Fibroblast of lung (primary cell): Measurements from ENCODE around the gene FIBP. TPM values are rescaled to one million over a fixed set of nuclear protein-coding genes. Genes with fewer than 3 reads are reported as not detected.

Source experiments
- DNase-seq, 2 donors: peaks; one replicate each; pipeline versions ENCODE4 v3.0.0 to v3.0.0-alpha.2; 2010; ENCODE audit warnings: low read depth in 2 of 2
- H2AFZ ChIP-seq: 2 replicates; pipeline ENCODE4 v1.5.1; 2012; ENCODE audit warnings: low read length, control low read depth, inconsistent platforms
- H3K27ac ChIP-seq: 2 replicates; pipeline ENCODE4 v1.5.1; 2011; ENCODE audit warnings: low read length, control low read depth; ENCODE audit not compliant: insufficient read depth
- H3K27me3 ChIP-seq: 2 replicates; pipeline ENCODE4 v1.5.1; 2011; ENCODE audit warnings: mild to moderate bottlenecking, low read length; ENCODE audit not compliant: control insufficient read depth, insufficient read depth
- H3K36me3 ChIP-seq: 2 replicates; pipeline ENCODE4 v1.5.1; 2011; ENCODE audit warnings: low read length; ENCODE audit not compliant: control insufficient read depth, insufficient read depth
- H3K4me1 ChIP-seq: 2 replicates; pipeline ENCODE4 v1.5.1; 2011; ENCODE audit warnings: low read length; ENCODE audit not compliant: control insufficient read depth, insufficient read depth; ENCODE audit errors: extremely low read depth
- H3K4me2 ChIP-seq: 2 replicates; pipeline ENCODE4 v1.5.1; 2011; ENCODE audit warnings: low read length, control low read depth; ENCODE audit not compliant: insufficient read depth; ENCODE audit errors: extremely low read depth
- H3K4me3 ChIP-seq, 4 experiments: fragments of 200-600 bp in 1 of 4; sonication (generic) in 1 of 4; replicated peaks in 1 of 4; 2 replicates each; pipeline ENCODE4 v1.5.1; 2011 to 2016; ENCODE audit warnings: low read length in 4 of 4, low read depth in 3 of 4, mild to moderate bottlenecking in 3 of 4, control low read depth in 2 of 4, inconsistent platforms in 1 of 4, mixed read lengths in 1 of 4; ENCODE audit not compliant: insufficient read depth in 1 of 4; ENCODE audit errors: control extremely low read depth in 1 of 4
- H3K79me2 ChIP-seq: 2 replicates; pipeline ENCODE4 v1.5.1; 2012; ENCODE audit warnings: mild to moderate bottlenecking, low read length, inconsistent platforms; ENCODE audit not compliant: control insufficient read depth, insufficient read depth
- H3K9ac ChIP-seq: 2 replicates; pipeline ENCODE4 v1.5.1; 2011; ENCODE audit warnings: mild to moderate bottlenecking, low read length, control low read depth; ENCODE audit not compliant: insufficient read depth
- H3K9me3 ChIP-seq: 2 replicates; pipeline ENCODE4 v1.5.1; 2012; ENCODE audit warnings: low read depth, low read length; ENCODE audit not compliant: control insufficient read depth, insufficient read depth
- H4K20me1 ChIP-seq: 2 replicates; pipeline ENCODE4 v1.5.1; 2011; ENCODE audit warnings: low read length; ENCODE audit not compliant: control insufficient read depth, insufficient read depth; ENCODE audit errors: extremely low read depth
- CTCF ChIP-seq, 2 donors: IDR thresholded peaks in 1 of 2; conservative IDR thresholded peaks in 1 of 2; 1 replicate in 1 of 2; 2 replicates in 1 of 2; pipeline ENCODE4 v1.5.1; 2011 to 2012; ENCODE audit warnings: low read length in 2 of 2, control low read depth in 1 of 2, inconsistent platforms in 1 of 2, low read depth in 1 of 2, mild to moderate bottlenecking in 1 of 2
- EZH2 ChIP-seq: IDR thresholded peaks from 2 replicates; pipeline ENCODE4 v1.5.1; 2012; ENCODE audit warnings: low read length, control low read depth, mild to moderate bottlenecking; ENCODE audit errors: missing control alignments
- polyA plus RNA-seq, 2 donors: library from polyadenylated mRNA; depleted of rRNA in 1 of 2; stranded (reverse) in 1 of 2; unstranded in 1 of 2; fragments of >200 nt; gene quantifications; 2 replicates each; pipeline ENCODE4 v1.2.1, GENCODE V29; 2011 to 2012; ENCODE audit warnings: missing spikeins in 1 of 2
- total RNA-seq: library from RNA; depleted of rRNA; stranded (reverse); fragments of >200 nt; gene quantifications from 2 replicates; pipeline ENCODE4 v1.2.1, GENCODE V29; 2014

The FIBP gene
- total and polyA plus RNA-seq, 2 donors (not counting 1 experiment from before 2014, with no cell fraction given), result 81.0 to 168 TPM

DNA sequence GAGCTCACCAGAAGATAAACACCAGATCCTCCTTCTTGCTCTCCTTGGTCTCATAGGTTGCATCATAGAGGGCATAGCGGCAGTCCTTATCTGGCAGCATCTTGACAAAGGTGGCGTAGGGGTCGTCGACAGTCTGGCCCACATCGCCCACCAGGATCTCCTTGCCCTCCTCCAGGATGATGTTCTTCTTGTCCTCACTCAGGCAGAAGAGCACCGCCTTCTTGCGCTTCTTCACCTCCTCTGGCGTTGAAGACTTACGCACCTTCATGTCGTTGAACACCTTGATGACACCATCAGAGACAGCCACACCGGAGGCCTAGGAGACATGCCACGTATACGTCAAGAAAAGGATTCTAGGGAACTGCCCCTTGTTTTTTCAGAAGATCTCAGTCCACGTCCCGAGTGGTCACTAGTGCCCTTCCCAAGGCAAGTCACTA is 32.3 kb downstream of the FIBP start:
- peaks cover 24% of the 10 kb centered on the region for H3K4me1 ChIP-seq
- H3K4me3 ChIP-seq, result peak overlapping the region; percentile 95 to 99 (median 97)
- TF ChIP-seq EZH2, result no peak
- no peak for TF ChIP-seq CTCF (conservative IDR thresholded peaks at IDR 0.05 in 1 of 2, IDR thresholded peaks at IDR 0.05 in 1 of 2; ENCODE audit: low read depth in 1 of 2, low read length in 2 of 2)
- DNase-seq, result no peak
- H3K79me2 ChIP-seq, result peaks cover 52% of the 10 kb centered on the region
- peak overlapping the region; percentile 86 for H3K27ac ChIP-seq
- no peak overlapping the region for H2AFZ ChIP-seq
- no peaks in the 10 kb centered on the region for H3K9me3 ChIP-seq
- no peaks in the 10 kb centered on the region for H3K27me3 ChIP-seq
- H3K9ac ChIP-seq, result no peak overlapping the region
- peaks cover 8% of the 10 kb centered on the region for H4K20me1 ChIP-seq
- H3K4me2 ChIP-seq, result peak overlapping the region; percentile 98
- peaks cover 50% of the 10 kb centered on the region for H3K36me3 ChIP-seq

DNA sequence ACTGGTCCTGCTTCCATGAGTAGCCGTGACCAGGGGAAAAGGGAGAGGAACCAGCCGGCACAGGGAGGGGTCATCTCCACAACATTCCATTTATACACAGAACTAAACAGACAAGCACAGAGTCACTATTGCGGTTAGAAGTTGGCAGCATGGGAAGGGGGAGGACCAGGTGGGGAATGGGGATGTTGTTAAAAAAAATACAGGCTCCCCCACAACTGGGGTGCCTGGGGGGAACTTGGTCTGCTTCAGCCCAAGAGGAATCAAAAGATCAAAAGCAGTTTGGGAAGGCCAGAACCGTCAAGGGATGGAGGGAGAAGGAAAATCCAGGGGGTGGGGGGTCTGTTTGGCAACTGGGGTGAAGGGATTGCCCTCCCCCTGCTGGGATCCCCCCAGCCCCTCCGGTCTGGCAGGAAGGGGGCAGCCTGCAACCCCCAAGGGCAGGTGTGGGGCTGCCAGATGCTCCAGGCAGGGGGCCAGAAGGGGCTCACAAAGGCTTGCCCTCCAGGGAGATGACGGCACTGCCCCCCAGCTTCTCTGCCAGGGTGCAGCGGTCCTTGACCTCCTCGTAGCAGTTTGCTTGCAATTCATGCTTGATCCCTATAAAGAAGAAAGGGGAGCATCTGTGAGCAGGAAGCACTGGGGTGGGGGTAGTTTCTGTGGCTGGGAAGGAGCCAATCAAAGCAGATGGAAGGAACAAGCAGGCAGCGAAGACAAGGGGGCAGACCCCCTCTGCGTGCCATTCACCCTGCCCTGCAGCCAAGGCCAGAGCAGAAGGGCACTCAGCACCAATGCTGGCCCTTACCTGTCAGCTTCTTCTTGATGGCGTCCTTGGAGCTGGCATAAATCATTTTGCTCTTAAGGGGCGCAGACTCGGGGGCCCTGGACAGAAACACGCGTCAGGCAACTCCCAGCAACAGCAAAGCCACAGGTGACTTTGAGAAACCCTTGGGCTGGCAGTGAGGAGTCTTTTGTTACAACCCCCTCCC is 33.1 kb downstream of the FIBP start:
- H4K20me1 ChIP-seq, result peaks cover 8% of the 10 kb centered on the region
- no peaks in the 10 kb centered on the region for H3K27me3 ChIP-seq
- H3K9ac ChIP-seq, result no peak overlapping the region
- peaks cover 24% of the 10 kb centered on the region for H3K4me1 ChIP-seq
- H3K79me2 ChIP-seq, result peaks cover 49% of the 10 kb centered on the region
- H2AFZ ChIP-seq, result no peak overlapping the region
- H3K4me3 ChIP-seq, result peak overlapping the region in 2 of 4 experiments; percentile 96 to 98
- peaks cover 52% of the 10 kb centered on the region for H3K36me3 ChIP-seq
- no peak for DNase-seq
- H3K9me3 ChIP-seq, result no peaks in the 10 kb centered on the region
- H3K4me2 ChIP-seq, result peak overlapping the region; percentile 98
- no peak overlapping the region for H3K27ac ChIP-seq
- TF ChIP-seq CTCF (conservative IDR thresholded peaks at IDR 0.05 in 1 of 2, IDR thresholded peaks at IDR 0.05 in 1 of 2; ENCODE audit: low read depth in 1 of 2, low read length in 2 of 2) (no peak), EZH2 (no peak)

GRCh38 chr11:65854161-65854592 is 34.1 kb downstream of the FIBP start:
- Histone ChIP-seq H3K36me3 (peaks cover 52% of the 10 kb centered on the region), H3K27ac (peak overlapping the region; percentile 32), H3K4me3 (no peak overlapping the region), H3K4me1 (peaks cover 19% of the 10 kb centered on the region), H2AFZ (no peak overlapping the region), H4K20me1 (peaks cover 8% of the 10 kb centered on the region), H3K9me3 (no peaks in the 10 kb centered on the region), H3K9ac (no peak overlapping the region), H3K79me2 (peaks cover 49% of the 10 kb centered on the region), H3K4me2 (peak overlapping the region; percentile 25), H3K27me3 (no peaks in the 10 kb centered on the region)
- no peak for DNase-seq
- TF ChIP-seq CTCF (conservative IDR thresholded peaks at IDR 0.05 in 1 of 2, IDR thresholded peaks at IDR 0.05 in 1 of 2; ENCODE audit: low read depth in 1 of 2, low read length in 2 of 2), result no peak
- no peak for TF ChIP-seq EZH2
